GM23338 (cell line): ENCODE results near the gene PUS7. TPM values are rescaled to one million over a fixed set of nuclear protein-coding genes. Genes with fewer than 3 reads are reported as not detected.

Experiments
- ATAC-seq: fragments of 200-7000 bp; cut with Tn5 transposase; 3 replicates; pipeline ENCODE4 v1.9.1; 2020
- DNase-seq: peaks from one replicate; pipeline ENCODE4 v3.0.0-alpha.2; 2015; ENCODE audit warnings: low spot score
- H2AFZ ChIP-seq: fragments of 200-600 bp; sonication (generic); 2 replicates; pipeline ENCODE4 v1.8.0; 2016; ENCODE audit warnings: antibody characterized with exemption, mild to moderate bottlenecking, moderate library complexity
- H3F3A ChIP-seq: fragments of 200-600 bp; sonication (generic); replicated peaks from 2 replicates; pipeline ENCODE4 v1.8.0; 2017; ENCODE audit warnings: antibody characterized with exemption, mixed run types, low read depth
- H3K27ac ChIP-seq: fragments of 200-600 bp; sonication (generic); 2 replicates; pipeline ENCODE4 v1.6.1; 2016; ENCODE audit warnings: low read depth
- H3K27me3 ChIP-seq: fragments of 200-600 bp; sonication (generic); 2 replicates; pipeline ENCODE4 v1.8.0; 2016; ENCODE audit warnings: mild to moderate bottlenecking, mixed run types, moderate library complexity; ENCODE audit not compliant: insufficient read depth
- H3K36me3 ChIP-seq: fragments of 200-600 bp; sonication (generic); 2 replicates; pipeline ENCODE4 v1.8.0; 2016; ENCODE audit warnings: mild to moderate bottlenecking; ENCODE audit not compliant: insufficient read depth
- H3K4me1 ChIP-seq: fragments of 200-600 bp; sonication (generic); 2 replicates; pipeline ENCODE4 v1.8.0; 2016; ENCODE audit warnings: mild to moderate bottlenecking, moderate library complexity; ENCODE audit not compliant: insufficient read depth
- H3K4me2 ChIP-seq: fragments of 200-600 bp; sonication (generic); 2 replicates; pipeline ENCODE4 v1.7.1; 2017; ENCODE audit warnings: mixed run types
- H3K4me3 ChIP-seq: fragments of 200-600 bp; sonication (generic); 2 replicates; pipeline ENCODE4 v1.6.1; 2016; ENCODE audit warnings: mixed run types
- H3K79me2 ChIP-seq: fragments of 200-600 bp; sonication (generic); replicated peaks from 2 replicates; pipeline ENCODE4 v1.8.0; 2017; ENCODE audit warnings: mild to moderate bottlenecking; ENCODE audit not compliant: insufficient read depth
- H3K9me2 ChIP-seq: fragments of 200-600 bp; sonication (generic); 2 replicates; pipeline ENCODE4 v1.8.0; 2017; ENCODE audit not compliant: insufficient read depth
- H4K20me1 ChIP-seq: fragments of 200-600 bp; sonication (generic); replicated peaks from 2 replicates; pipeline ENCODE4 v1.8.0; 2017; ENCODE audit warnings: mild to moderate bottlenecking; ENCODE audit not compliant: insufficient read depth
- H3K27ac Mint-ChIP-seq: 2 replicates; pipeline ENCODE4 v1.8.0; 2020; ENCODE audit warnings: inconsistent platforms, mild to moderate bottlenecking, moderate library complexity, mixed read lengths
- H3K27me3 Mint-ChIP-seq: 3 replicates; pipeline ENCODE4 v1.8.0; 2022; ENCODE audit warnings: low read depth, mild to moderate bottlenecking, moderate library complexity, mixed read lengths, inconsistent platforms; ENCODE audit not compliant: insufficient read depth, poor library complexity
- H3K36me3 Mint-ChIP-seq: 3 replicates; pipeline ENCODE4 v1.8.0; 2021; ENCODE audit warnings: low read depth, mild to moderate bottlenecking, inconsistent platforms, moderate library complexity, mixed read lengths
- H3K4me1 Mint-ChIP-seq: 3 replicates; pipeline ENCODE4 v1.8.0; 2020; ENCODE audit warnings: mild to moderate bottlenecking, inconsistent platforms, mixed read lengths
- H3K4me3 Mint-ChIP-seq: 3 replicates; pipeline ENCODE4 v1.8.0; 2021; ENCODE audit warnings: moderate library complexity, mild to moderate bottlenecking, inconsistent platforms, mixed read lengths
- H3K9me3 Mint-ChIP-seq: 3 replicates; pipeline ENCODE4 v1.8.0; 2020; ENCODE audit warnings: moderate library complexity, mild to moderate bottlenecking, inconsistent platforms, mixed read lengths
- ETS1 ChIP-seq: IDR thresholded peaks from 2 replicates; pipeline ENCODE4 v1.6.1; 2016; ENCODE audit warnings: antibody characterized with exemption
- EZH2phosphoT487 ChIP-seq: fragments of 200-600 bp; sonication (generic); IDR thresholded peaks from one replicate; pipeline ENCODE4 v1.8.1; 2018; ENCODE audit warnings: antibody characterized with exemption; ENCODE audit not compliant: unreplicated experiment
- polyA plus RNA-seq: library from polyadenylated mRNA; unstranded; fragments of >200 nt; fragmentation: Nextera tagmentation; extraction: Ambion mirVana; gene quantifications from 2 replicates; pipeline ENCODE4 v1.2.1, GENCODE V29; 2016
- total RNA-seq: library from RNA; depleted of rRNA; stranded (reverse); fragments of >200 nt; shearing (Covaris generic); gene quantifications from 2 replicates; pipeline ENCODE4 v1.2.3, GENCODE V29; 2014
- TF ChIP-seq, protein P1 (sequence below): fragments of 250-450 bp; sonication (Bioruptor Pico); IDR thresholded peaks from 2 replicates; pipeline ENCODE4 v1.5.0; 2020; ENCODE audit warnings: mild to moderate bottlenecking, moderate library complexity
- TF ChIP-seq, protein P2 (sequence below): IDR thresholded peaks from one replicate; pipeline ENCODE4 v1.6.1; 2018; ENCODE audit warnings: antibody characterized with exemption; ENCODE audit not compliant: unreplicated experiment

PUS7 gene
- total and polyA plus RNA-seq, 2 experiments from 2014 or later: 34.8 to 62.2 TPM

GRCh38 chr7:105480931-105481330, 41.1 kb downstream of the PUS7 start (continued):
- TF ChIP-seq, protein P1, sequence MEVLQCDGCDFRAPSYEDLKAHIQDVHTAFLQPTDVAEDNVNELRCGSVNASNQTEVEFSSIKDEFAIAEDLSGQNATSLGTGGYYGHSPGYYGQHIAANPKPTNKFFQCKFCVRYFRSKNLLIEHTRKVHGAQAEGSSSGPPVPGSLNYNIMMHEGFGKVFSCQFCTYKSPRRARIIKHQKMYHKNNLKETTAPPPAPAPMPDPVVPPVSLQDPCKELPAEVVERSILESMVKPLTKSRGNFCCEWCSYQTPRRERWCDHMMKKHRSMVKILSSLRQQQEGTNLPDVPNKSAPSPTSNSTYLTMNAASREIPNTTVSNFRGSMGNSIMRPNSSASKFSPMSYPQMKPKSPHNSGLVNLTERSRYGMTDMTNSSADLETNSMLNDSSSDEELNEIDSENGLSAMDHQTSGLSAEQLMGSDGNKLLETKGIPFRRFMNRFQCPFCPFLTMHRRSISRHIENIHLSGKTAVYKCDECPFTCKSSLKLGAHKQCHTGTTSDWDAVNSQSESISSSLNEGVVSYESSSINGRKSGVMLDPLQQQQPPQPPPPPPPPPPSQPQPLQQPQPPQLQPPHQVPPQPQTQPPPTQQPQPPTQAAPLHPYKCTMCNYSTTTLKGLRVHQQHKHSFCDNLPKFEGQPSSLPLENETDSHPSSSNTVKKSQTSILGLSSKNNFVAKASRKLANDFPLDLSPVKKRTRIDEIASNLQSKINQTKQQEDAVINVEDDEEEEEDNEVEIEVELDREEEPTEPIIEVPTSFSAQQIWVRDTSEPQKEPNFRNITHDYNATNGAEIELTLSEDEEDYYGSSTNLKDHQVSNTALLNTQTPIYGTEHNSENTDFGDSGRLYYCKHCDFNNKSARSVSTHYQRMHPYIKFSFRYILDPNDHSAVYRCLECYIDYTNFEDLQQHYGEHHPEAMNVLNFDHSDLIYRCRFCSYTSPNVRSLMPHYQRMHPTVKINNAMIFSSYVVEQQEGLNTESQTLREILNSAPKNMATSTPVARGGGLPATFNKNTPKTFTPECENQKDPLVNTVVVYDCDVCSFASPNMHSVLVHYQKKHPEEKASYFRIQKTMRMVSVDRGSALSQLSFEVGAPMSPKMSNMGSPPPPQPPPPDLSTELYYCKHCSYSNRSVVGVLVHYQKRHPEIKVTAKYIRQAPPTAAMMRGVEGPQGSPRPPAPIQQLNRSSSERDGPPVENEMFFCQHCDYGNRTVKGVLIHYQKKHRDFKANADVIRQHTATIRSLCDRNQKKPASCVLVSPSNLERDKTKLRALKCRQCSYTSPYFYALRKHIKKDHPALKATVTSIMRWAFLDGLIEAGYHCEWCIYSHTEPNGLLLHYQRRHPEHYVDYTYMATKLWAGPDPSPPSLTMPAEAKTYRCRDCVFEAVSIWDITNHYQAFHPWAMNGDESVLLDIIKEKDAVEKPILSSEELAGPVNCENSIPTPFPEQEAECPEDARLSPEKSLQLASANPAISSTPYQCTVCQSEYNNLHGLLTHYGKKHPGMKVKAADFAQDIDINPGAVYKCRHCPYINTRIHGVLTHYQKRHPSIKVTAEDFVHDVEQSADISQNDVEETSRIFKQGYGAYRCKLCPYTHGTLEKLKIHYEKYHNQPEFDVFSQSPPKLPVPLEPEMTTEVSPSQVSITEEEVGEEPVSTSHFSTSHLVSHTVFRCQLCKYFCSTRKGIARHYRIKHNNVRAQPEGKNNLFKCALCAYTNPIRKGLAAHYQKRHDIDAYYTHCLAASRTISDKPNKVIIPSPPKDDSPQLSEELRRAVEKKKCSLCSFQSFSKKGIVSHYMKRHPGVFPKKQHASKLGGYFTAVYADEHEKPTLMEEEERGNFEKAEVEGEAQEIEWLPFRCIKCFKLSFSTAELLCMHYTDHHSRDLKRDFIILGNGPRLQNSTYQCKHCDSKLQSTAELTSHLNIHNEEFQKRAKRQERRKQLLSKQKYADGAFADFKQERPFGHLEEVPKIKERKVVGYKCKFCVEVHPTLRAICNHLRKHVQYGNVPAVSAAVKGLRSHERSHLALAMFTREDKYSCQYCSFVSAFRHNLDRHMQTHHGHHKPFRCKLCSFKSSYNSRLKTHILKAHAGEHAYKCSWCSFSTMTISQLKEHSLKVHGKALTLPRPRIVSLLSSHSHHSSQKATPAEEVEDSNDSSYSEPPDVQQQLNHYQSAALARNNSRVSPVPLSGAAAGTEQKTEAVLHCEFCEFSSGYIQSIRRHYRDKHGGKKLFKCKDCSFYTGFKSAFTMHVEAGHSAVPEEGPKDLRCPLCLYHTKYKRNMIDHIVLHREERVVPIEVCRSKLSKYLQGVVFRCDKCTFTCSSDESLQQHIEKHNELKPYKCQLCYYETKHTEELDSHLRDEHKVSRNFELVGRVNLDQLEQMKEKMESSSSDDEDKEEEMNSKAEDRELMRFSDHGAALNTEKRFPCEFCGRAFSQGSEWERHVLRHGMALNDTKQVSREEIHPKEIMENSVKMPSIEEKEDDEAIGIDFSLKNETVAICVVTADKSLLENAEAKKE (CRISPR knock-in tag): no peak
- TF ChIP-seq, protein P2, sequence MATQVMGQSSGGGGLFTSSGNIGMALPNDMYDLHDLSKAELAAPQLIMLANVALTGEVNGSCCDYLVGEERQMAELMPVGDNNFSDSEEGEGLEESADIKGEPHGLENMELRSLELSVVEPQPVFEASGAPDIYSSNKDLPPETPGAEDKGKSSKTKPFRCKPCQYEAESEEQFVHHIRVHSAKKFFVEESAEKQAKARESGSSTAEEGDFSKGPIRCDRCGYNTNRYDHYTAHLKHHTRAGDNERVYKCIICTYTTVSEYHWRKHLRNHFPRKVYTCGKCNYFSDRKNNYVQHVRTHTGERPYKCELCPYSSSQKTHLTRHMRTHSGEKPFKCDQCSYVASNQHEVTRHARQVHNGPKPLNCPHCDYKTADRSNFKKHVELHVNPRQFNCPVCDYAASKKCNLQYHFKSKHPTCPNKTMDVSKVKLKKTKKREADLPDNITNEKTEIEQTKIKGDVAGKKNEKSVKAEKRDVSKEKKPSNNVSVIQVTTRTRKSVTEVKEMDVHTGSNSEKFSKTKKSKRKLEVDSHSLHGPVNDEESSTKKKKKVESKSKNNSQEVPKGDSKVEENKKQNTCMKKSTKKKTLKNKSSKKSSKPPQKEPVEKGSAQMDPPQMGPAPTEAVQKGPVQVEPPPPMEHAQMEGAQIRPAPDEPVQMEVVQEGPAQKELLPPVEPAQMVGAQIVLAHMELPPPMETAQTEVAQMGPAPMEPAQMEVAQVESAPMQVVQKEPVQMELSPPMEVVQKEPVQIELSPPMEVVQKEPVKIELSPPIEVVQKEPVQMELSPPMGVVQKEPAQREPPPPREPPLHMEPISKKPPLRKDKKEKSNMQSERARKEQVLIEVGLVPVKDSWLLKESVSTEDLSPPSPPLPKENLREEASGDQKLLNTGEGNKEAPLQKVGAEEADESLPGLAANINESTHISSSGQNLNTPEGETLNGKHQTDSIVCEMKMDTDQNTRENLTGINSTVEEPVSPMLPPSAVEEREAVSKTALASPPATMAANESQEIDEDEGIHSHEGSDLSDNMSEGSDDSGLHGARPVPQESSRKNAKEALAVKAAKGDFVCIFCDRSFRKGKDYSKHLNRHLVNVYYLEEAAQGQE: no peak
- TF ChIP-seq EZH2phosphoT487: no peak

GRCh38 chr7:105478606-105479005, 43.5 kb downstream of the PUS7 start:
- H3K4me3 Mint-ChIP-seq: no peak overlapping the region
- no peaks in the 10 kb centered on the region for H3K9me3 Mint-ChIP-seq
- H3K27ac Mint-ChIP-seq: no peak overlapping the region
- Histone ChIP-seq H3K79me2 (no peaks in the 10 kb centered on the region), H3K4me3 (no peak overlapping the region), H3K4me2 (no peak overlapping the region), H3K9me2 (no peaks in the 10 kb centered on the region), H2AFZ (no peak overlapping the region), H3K36me3 (peaks cover 44% of the 10 kb centered on the region), H3F3A (no peaks in the 10 kb centered on the region; the same call in 1 of the 2 replicates), H3K27me3 (no peaks in the 10 kb centered on the region), H3K4me1 (no peaks in the 10 kb centered on the region), H4K20me1 (no peaks in the 10 kb centered on the region), H3K27ac (no peak overlapping the region)
- H3K4me1 Mint-ChIP-seq: no peaks in the 10 kb centered on the region
- DNase-seq (no peak), ATAC-seq (no peak)
- peaks cover 70% of the 10 kb centered on the region for H3K36me3 Mint-ChIP-seq
- H3K27me3 Mint-ChIP-seq: peaks cover 4% of the 10 kb centered on the region
- TF ChIP-seq ETS1: no peak
- TF ChIP-seq, protein P1 (CRISPR knock-in tag): no peak
